T-helper 22 cell (primary cell): Measurements from ENCODE around the gene PPM1H.

Experiments used
- DNase-seq: peaks from one replicate; pipeline ENCODE4 v3.0.0-alpha.2; 2020; ENCODE audit warnings: low read depth

PPM1H gene

GRCh38 chr12:62603061-62603810 lies 331.7 kb downstream of the PPM1H start:
- DNase-seq = peak; percentile 72

- DNase-seq = peak; percentile 77
Measured at GRCh38 chr12:62602255-62603060, 332.5 kb downstream of the PPM1H start.

GRCh38 chr12:62601765-62602164 lies 333.2 kb downstream of the PPM1H start:
- no peak for DNase-seq

GRCh38 chr12:62599854-62600437 lies 335.0 kb downstream of the PPM1H start:
- no peak for DNase-seq

- no peak for DNase-seq
Measured at GRCh38 chr12:62598846-62599245, 336.1 kb downstream of the PPM1H start.

- no peak for DNase-seq
Measured at GRCh38 chr12:62597253-62597652, 337.7 kb downstream of the PPM1H start.
